ENCODE measurements around the gene SFT2D3. TPM values are rescaled to one million over a fixed set of nuclear protein-coding genes. Genes with fewer than 3 reads are reported as not detected.

SFT2D3 gene
- total and polyA plus RNA-seq, 2 of the 8 experiments (the other 6 are each of a cell fraction or from before 2014, with no cell fraction given): 7.3 to 10.3 TPM

DNA sequence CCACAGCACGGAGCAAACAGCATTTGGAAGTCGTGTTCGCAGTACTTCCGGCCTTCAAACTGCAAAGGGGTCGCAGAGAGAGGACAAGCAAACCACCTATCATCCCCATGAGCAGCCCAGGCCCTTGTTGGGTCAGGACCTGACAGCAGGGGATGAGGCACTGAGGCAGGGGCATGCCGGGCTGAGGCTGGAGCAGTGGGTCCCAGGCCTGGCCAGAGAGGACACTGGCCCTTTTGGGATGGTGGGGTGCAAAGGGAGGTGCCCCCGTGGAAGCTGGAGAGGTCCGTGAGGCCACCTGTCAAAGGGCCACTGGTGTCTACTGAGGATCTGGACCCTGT, 46.5 kb upstream of the SFT2D3 start:
- no peak overlapping the region for H2BK12ac ChIP-seq (ENCODE audit: low read depth, low read length)
- no peak overlapping the region for H3K23ac ChIP-seq (ENCODE audit: insufficient read length)
- H3K9me3 ChIP-seq (ENCODE audit: insufficient read depth in 2 of 2, low read depth in 1 of 2, low read length in 1 of 2): no peaks in the 10 kb centered on the region
- no peaks in the 10 kb centered on the region; a peak in 3 of 7 replicates for H3K4me1 ChIP-seq (replicated peaks in 1 of 4; ENCODE audit: control insufficient read depth in 3 of 4, insufficient read depth in 4 of 4, low read length in 3 of 4)
- no peak overlapping the region for H3K27ac ChIP-seq (ENCODE audit: low read depth, low read length)
- H3K4me3 ChIP-seq (ENCODE audit: extremely low read depth in 1 of 4, insufficient read depth in 2 of 4, low read depth in 3 of 4, low read length in 4 of 4): no peak overlapping the region
- H3K9ac ChIP-seq (replicated peaks in 1 of 4; ENCODE audit: extremely low read depth in 1 of 4, low read depth in 3 of 4, low read length in 3 of 4): no peak overlapping the region
- H2AK5ac ChIP-seq (ENCODE audit: low read depth, low read length): no peak overlapping the region
- no peak overlapping the region for H2BK120ac ChIP-seq (replicated peaks; ENCODE audit: low read depth, low read length)
- no peaks in the 10 kb centered on the region for H3K79me2 ChIP-seq (ENCODE audit: control insufficient read depth in 1 of 2, insufficient read depth in 2 of 2, low read length in 2 of 2)
- no peak overlapping the region for H2BK15ac ChIP-seq (ENCODE audit: low read length)
- no peaks in the 10 kb centered on the region for H3K79me1 ChIP-seq (ENCODE audit: low read depth, low read length)
- H4K8ac ChIP-seq (ENCODE audit: extremely low read depth, insufficient read depth, low read length): peak overlapping the region; percentile 65; the same call in 1 of the 2 replicates
- no peaks in the 10 kb centered on the region for H3K23me2 ChIP-seq (ENCODE audit: low read depth, low read length)
- H3K36me3 ChIP-seq (ENCODE audit: control insufficient read depth in 2 of 4, insufficient read depth in 4 of 4, low read length in 3 of 4): no peaks in the 10 kb centered on the region
- H3K4me2 ChIP-seq (ENCODE audit: insufficient read depth in 1 of 2, low read depth in 2 of 2, low read length in 2 of 2): no peak overlapping the region
- DNase-seq (ENCODE audit: low read depth in 1 of 2, low spot score in 2 of 2) (no peak), FAIRE-seq (no peak)
- H3K4ac ChIP-seq (replicated peaks; ENCODE audit: insufficient read length, low read depth, low read length): no peak overlapping the region
- 93% methylated on average over 8 of the region's 8 CpGs; no CpG with 5 or more reads in 1 of the 2 experiments for WGBS, 2 experiments (ENCODE audit: extremely low coverage in 1 of 2, insufficient coverage in 1 of 2, insufficient read length in 1 of 2, insufficient replicate concordance in 2 of 2, low coverage in 1 of 2, low lambda C conversion rate in 2 of 2, missing lambda C conversion rate in 1 of 2)
- no peak overlapping the region for H2BK20ac ChIP-seq (ENCODE audit: low read length)
- H2AFZ ChIP-seq (ENCODE audit: low read length): no peak overlapping the region
- POLR2A ChIA-PET (ENCODE audit: partially characterized antibody): interaction anchor here (1.5 kb wide), 1 partner anchor 44 kb away, joined by 3 read pairs; no protein-coding TSS in a partner anchor
- H3K56ac ChIP-seq (replicated peaks; ENCODE audit: insufficient read length, low read depth, low read length): no peak overlapping the region
- H4K5ac ChIP-seq (ENCODE audit: insufficient read length, low read depth, low read length): no peak overlapping the region
- peaks cover 0 to 1% of the 10 kb centered on the region in 2 experiments for H4K20me1 ChIP-seq (replicated peaks in 1 of 2; ENCODE audit: control insufficient read depth in 1 of 2, insufficient read depth in 2 of 2, low read length in 2 of 2)
- H3K14ac ChIP-seq (ENCODE audit: insufficient read length): no peak overlapping the region
- no peak overlapping the region for H4K91ac ChIP-seq (replicated peaks; ENCODE audit: insufficient read length, low read length)
- no peak overlapping the region for H3K18ac ChIP-seq (ENCODE audit: extremely low read depth, low read length)
- no peaks in the 10 kb centered on the region for H3K27me3 ChIP-seq (replicated peaks in 1 of 4; ENCODE audit: control insufficient read depth in 3 of 4, extremely low read depth in 1 of 4, insufficient read depth in 3 of 4, low read length in 3 of 4)
- CTCF ChIA-PET (ENCODE audit: partially characterized antibody): interaction anchor here (1.5 to 13.7 kb wide), 5 partner anchors 15 to 63 kb away, joined by 3 to 160 read pairs (median 34); partner anchors contain the start of gene LIMS2
- no peak overlapping the region for H2BK5ac ChIP-seq (ENCODE audit: low read depth, low read length)
- no peak for TF ChIP-seq POLR2AphosphoS5 (IDR thresholded peaks at IDR 0.05; ENCODE audit: low read depth, low read length)
- no peak for TF ChIP-seq CEBPB (IDR thresholded peaks at IDR 0.05; ENCODE audit: low read depth, low read length)
- no peak for TF ChIP-seq HDAC6 (IDR thresholded peaks at IDR 0.05; ENCODE audit: low read depth, low read length)
- TF ChIP-seq EP300 (IDR thresholded peaks at IDR 0.05; ENCODE audit: borderline replicate concordance in 1 of 2, low read depth in 2 of 2, low read length in 2 of 2): no peak
- no peak for TF ChIP-seq TBP (IDR thresholded peaks at IDR 0.05; ENCODE audit: low read depth, low read length)
- TF ChIP-seq SIRT6 (IDR thresholded peaks at IDR 0.05; ENCODE audit: low read length): no peak
- no peak for TF ChIP-seq SAP30 (IDR thresholded peaks at IDR 0.05; ENCODE audit: insufficient read depth, insufficient replicate concordance, low read length)
- TF ChIP-seq KDM5A (IDR thresholded peaks at IDR 0.05; ENCODE audit: low read length): no peak
- no peak for TF ChIP-seq ZNF274 (IDR thresholded peaks at IDR 0.05; ENCODE audit: borderline replicate concordance, extremely low read depth, low read length)
- no peak for TF ChIP-seq JUND (IDR thresholded peaks at IDR 0.05; ENCODE audit: low read length)
- no peak for TF ChIP-seq BACH1 (IDR thresholded peaks at IDR 0.05; ENCODE audit: low read length)
- no peak for TF ChIP-seq RAD21 (IDR thresholded peaks at IDR 0.05 in 1 of 2, conservative IDR thresholded peaks at IDR 0.05 in 1 of 2; ENCODE audit: low read depth in 2 of 2, low read length in 2 of 2)
- no peak for TF ChIP-seq EZH2 (IDR thresholded peaks at IDR 0.05; ENCODE audit: low read depth, low read length, severe bottlenecking)
- TF ChIP-seq E2F6 (IDR thresholded peaks at IDR 0.05): no peak

Measured in H1 (cell line).